Activated T-cell treated with anti-CD3 and anti-CD28 coated beads for 24 hours (primary cell): Measurements from ENCODE around the gene JAK3.

Experiments
- DNase-seq: peaks from one replicate; pipeline ENCODE4 v3.0.0-alpha.2; 2020; ENCODE audit warnings: low read depth

Gene JAK3

GRCh38 chr19:17840019-17840418, 7.8 kb downstream of the JAK3 start:
- DNase-seq, result no peak

- DNase-seq, result no peak
Measured at GRCh38 chr19:17837972-17838371, 9.8 kb downstream of the JAK3 start.

- DNase-seq, result no peak
Measured at GRCh38 chr19:17836530-17836929, 11.3 kb downstream of the JAK3 start.

- DNase-seq, result no peak
Measured at GRCh38 chr19:17835182-17836006, 12.4 kb downstream of the JAK3 start.

GRCh38 chr19:17834350-17835181, 13.2 kb downstream of the JAK3 start:
- DNase-seq, result no peak

GRCh38 chr19:17832443-17833208, 15.2 kb downstream of the JAK3 start:
- no peak for DNase-seq

GRCh38 chr19:17831419-17831888, 16.3 kb downstream of the JAK3 start:
- no peak for DNase-seq

GRCh38 chr19:17830567-17831418, 17.0 kb downstream of the JAK3 start:
- peak; percentile 49 for DNase-seq

GRCh38 chr19:17829855-17830566, 17.8 kb downstream of the JAK3 start:
- DNase-seq, result no peak

- DNase-seq, result no peak
Measured at GRCh38 chr19:17826508-17827056, 21.2 kb downstream of the JAK3 start.

- no peak for DNase-seq
Measured at GRCh38 chr19:17824339-17824738, 23.4 kb downstream of the JAK3 start.

- no peak for DNase-seq
Measured at GRCh38 chr19:17821190-17821589, 26.6 kb downstream of the JAK3 start, which contains the start of gene INSL3. Gene INSL3 (minus strand): TSS chr19:17821519. CDS start chr19:17821506, 13 bp downstream.

GRCh38 chr19:17817668-17818363, 30.0 kb downstream of the JAK3 start:
- no peak for DNase-seq

GRCh38 chr19:17812099-17812498, 35.7 kb downstream of the JAK3 start:
- no peak for DNase-seq

- DNase-seq, result no peak
Measured at GRCh38 chr19:17811681-17812080, 36.1 kb downstream of the JAK3 start.

- DNase-seq, result no peak
Measured at GRCh38 chr19:17811103-17811502, 36.7 kb downstream of the JAK3 start.

- no peak for DNase-seq
Measured at GRCh38 chr19:17807731-17808316, 40.0 kb downstream of the JAK3 start.

- DNase-seq, result no peak
Measured at GRCh38 chr19:17806945-17807344, 40.8 kb downstream of the JAK3 start.

- no peak for DNase-seq
Measured at GRCh38 chr19:17805427-17805826, 42.4 kb downstream of the JAK3 start.
